Suprapubic skin (tissue), 4 donors: Measurements from ENCODE around the gene COL4A5. TPM values are rescaled to one million over a fixed set of nuclear protein-coding genes. Genes with fewer than 3 reads are reported as not detected.
"Not testable (repeated sequence)": the region's sequence is repeated elsewhere in the genome, so short reads cannot be mapped to it uniquely, and the experiment has no call there.

Experiments
- DNase-seq, 2 donors: peaks; one replicate each; pipeline ENCODE4 v3.0.0-alpha.2; 2019; ENCODE audit warnings: low spot score in 2 of 2
- H3K27ac ChIP-seq: fragments of 200-600 bp; sonication (generic); one replicate; pipeline ENCODE4 v1.5.1; 2019
- H3K27me3 ChIP-seq: fragments of 200-600 bp; sonication (generic); one replicate; pipeline ENCODE4 v1.5.1; 2019
- H3K36me3 ChIP-seq: fragments of 200-600 bp; sonication (generic); one replicate; pipeline ENCODE4 v1.5.1; 2019
- H3K4me1 ChIP-seq: fragments of 200-600 bp; sonication (generic); one replicate; pipeline ENCODE4 v1.5.1; 2019
- H3K4me3 ChIP-seq: fragments of 200-600 bp; sonication (generic); one replicate; pipeline ENCODE4 v1.5.1; 2019; ENCODE audit warnings: mild to moderate bottlenecking
- H3K9me3 ChIP-seq: fragments of 200-600 bp; sonication (generic); one replicate; pipeline ENCODE4 v1.5.1; 2019
- CTCF ChIP-seq, 2 donors: fragments of 200-600 bp in 1 of 2; fragments of 450-650 bp in 1 of 2; sonication (generic) in 1 of 2; IDR thresholded peaks; one replicate each; pipeline ENCODE4 v1.5.1; 2016 to 2019; ENCODE audit warnings: antibody characterized with exemption in 2 of 2, mild to moderate bottlenecking in 1 of 2, moderate library complexity in 1 of 2
- EP300 ChIP-seq: sonication (generic); formaldehyde crosslinking; IDR thresholded peaks from one replicate; pipeline ENCODE4 v1.6.1; 2017; ENCODE audit warnings: antibody characterized with exemption
- POLR2A ChIP-seq, 2 donors: fragments of 450-650 bp; IDR thresholded peaks; one replicate each; pipeline ENCODE4 v1.6.1; 2017; ENCODE audit warnings: antibody characterized with exemption in 2 of 2, mild to moderate bottlenecking in 2 of 2, moderate library complexity in 2 of 2
- POLR2AphosphoS5 ChIP-seq, 3 donors: sonication (generic); formaldehyde crosslinking; IDR thresholded peaks; one replicate each; pipeline ENCODE4 v1.6.1; 2017; ENCODE audit warnings: antibody characterized with exemption in 3 of 3
- WGBS: methylation state at CpG from one replicate; pipeline ENCODE4 v1.1.5; 2018; 5-methylcytosine and 5-hydroxymethylcytosine counted together
- total RNA-seq, 4 donors: library from RNA; depleted of rRNA; stranded (reverse); fragments of >200 nt; gene quantifications; one replicate each; pipeline ENCODE4 v1.1.0, GENCODE V29; 2016

The COL4A5 gene
- total RNA-seq, 4 donors from 2014 or later, result 52.3 to 151 (median 60.2) TPM

GRCh38 chrX:108464604-108465003 is 25.0 kb downstream of the COL4A5 start:
- Histone ChIP-seq H3K27ac (no peak overlapping the region), H3K27me3 (no peaks in the 10 kb centered on the region), H3K36me3 (no peaks in the 10 kb centered on the region), H3K9me3 (no peaks in the 10 kb centered on the region), H3K4me3 (no peak overlapping the region), H3K4me1 (no peaks in the 10 kb centered on the region)
- 46% methylated on average over 3 of the region's 3 CpGs for WGBS
- TF ChIP-seq POLR2AphosphoS5 (IDR thresholded peaks at IDR 0.05) (no peak), CTCF (IDR thresholded peaks at IDR 0.05) (no peak), EP300 (no peak), POLR2A (IDR thresholded peaks at IDR 0.05) (no peak)
- no peak for DNase-seq

GRCh38 chrX:108468486-108468885 is 28.8 kb downstream of the COL4A5 start:
- DNase-seq, result no peak
- no peaks in the 10 kb centered on the region for H3K9me3 ChIP-seq
- no peaks in the 10 kb centered on the region for H3K36me3 ChIP-seq
- TF ChIP-seq CTCF (IDR thresholded peaks at IDR 0.05) (no peak), POLR2AphosphoS5 (IDR thresholded peaks at IDR 0.05) (no peak), POLR2A (IDR thresholded peaks at IDR 0.05) (no peak), EP300 (no peak)
- 80% methylated on average over 1 of the region's 1 CpG for WGBS
- no peaks in the 10 kb centered on the region for H3K27me3 ChIP-seq
- no peak overlapping the region for H3K27ac ChIP-seq
- no peaks in the 10 kb centered on the region for H3K4me1 ChIP-seq
- no peak overlapping the region for H3K4me3 ChIP-seq

GRCh38 chrX:108473979-108474378 is 34.3 kb downstream of the COL4A5 start:
- DNase-seq, result no peak
- no peaks in the 10 kb centered on the region for H3K9me3 ChIP-seq
- H3K4me1 ChIP-seq, result no peaks in the 10 kb centered on the region
- no peak overlapping the region for H3K4me3 ChIP-seq
- no peak overlapping the region for H3K27ac ChIP-seq
- no peaks in the 10 kb centered on the region for H3K27me3 ChIP-seq
- TF ChIP-seq POLR2A (IDR thresholded peaks at IDR 0.05) (no peak), EP300 (no peak), CTCF (IDR thresholded peaks at IDR 0.05) (no peak), POLR2AphosphoS5 (IDR thresholded peaks at IDR 0.05) (no peak)
- no peaks in the 10 kb centered on the region for H3K36me3 ChIP-seq

GRCh38 chrX:108481528-108481927 is 41.9 kb downstream of the COL4A5 start:
- H3K9me3 ChIP-seq, DNase-seq, H3K4me3 ChIP-seq, H3K4me1 ChIP-seq, H3K27me3 ChIP-seq, H3K27ac ChIP-seq, H3K36me3 ChIP-seq: not testable (repeated sequence)
- 85% methylated on average over 6 of the region's 6 CpGs for WGBS

- Histone ChIP-seq H3K4me1 (no peaks in the 10 kb centered on the region), H3K4me3 (no peak overlapping the region), H3K27ac (no peak overlapping the region), H3K9me3 (no peaks in the 10 kb centered on the region), H3K36me3 (no peaks in the 10 kb centered on the region), H3K27me3 (no peaks in the 10 kb centered on the region)
- TF ChIP-seq POLR2A (IDR thresholded peaks at IDR 0.05), result no peak
- no peak for TF ChIP-seq POLR2AphosphoS5 (IDR thresholded peaks at IDR 0.05)
- no peak for TF ChIP-seq CTCF (IDR thresholded peaks at IDR 0.05)
- no peak for TF ChIP-seq EP300
- DNase-seq, result no peak
- WGBS, result 62% methylated on average over 3 of the region's 3 CpGs
These were observed 44.6 kb downstream of the COL4A5 start for GRCh38 chrX:108484251-108484650.

- no peak overlapping the region for H3K27ac ChIP-seq
- no peaks in the 10 kb centered on the region for H3K4me1 ChIP-seq
- 75% methylated on average over 2 of the region's 2 CpGs for WGBS
- H3K9me3 ChIP-seq, result no peaks in the 10 kb centered on the region
- no peaks in the 10 kb centered on the region for H3K27me3 ChIP-seq
- DNase-seq, result no peak
- H3K4me3 ChIP-seq, result no peak overlapping the region
- no peaks in the 10 kb centered on the region for H3K36me3 ChIP-seq
- TF ChIP-seq POLR2AphosphoS5 (IDR thresholded peaks at IDR 0.05) (no peak), POLR2A (IDR thresholded peaks at IDR 0.05) (no peak), CTCF (IDR thresholded peaks at IDR 0.05) (no peak), EP300 (no peak)
These were observed 46.3 kb downstream of the COL4A5 start for GRCh38 chrX:108485960-108486359.
